ENCODE results near the gene SULF2.

The SULF2 gene

GRCh38 chr20:47781632-47782031 is 3.6 kb downstream of the SULF2 start:
- TF ChIP-seq CTCF (IDR thresholded peaks at IDR 0.05; ENCODE audit: insufficient read depth, missing control alignments) = no peak
- FAIRE-seq (no peak), DNase-seq (ENCODE audit: insufficient read length, low spot score) (no peak)

GRCh38 chr20:47780720-47781389 is 4.4 kb downstream of the SULF2 start:
- TF ChIP-seq CTCF (IDR thresholded peaks at IDR 0.05; ENCODE audit: insufficient read depth, missing control alignments) = no peak
- DNase-seq (ENCODE audit: insufficient read length, low spot score) (no peak), FAIRE-seq (no peak)

- DNase-seq (ENCODE audit: insufficient read length, low spot score) (no peak), FAIRE-seq (no peak)
- TF ChIP-seq CTCF (IDR thresholded peaks at IDR 0.05; ENCODE audit: insufficient read depth, missing control alignments) = no peak
Measured at GRCh38 chr20:47778398-47779354, 6.6 kb downstream of the SULF2 start.

GRCh38 chr20:47777220-47777619 is 8.1 kb downstream of the SULF2 start:
- DNase-seq (ENCODE audit: insufficient read length, low spot score) (no peak), FAIRE-seq (no peak)
- no peak for TF ChIP-seq CTCF (IDR thresholded peaks at IDR 0.05; ENCODE audit: insufficient read depth, missing control alignments)

GRCh38 chr20:47776639-47777038 is 8.6 kb downstream of the SULF2 start:
- DNase-seq (ENCODE audit: insufficient read length, low spot score) (no peak), FAIRE-seq (no peak)
- TF ChIP-seq CTCF (IDR thresholded peaks at IDR 0.05; ENCODE audit: insufficient read depth, missing control alignments) = no peak

GRCh38 chr20:47775841-47776240 is 9.4 kb downstream of the SULF2 start:
- FAIRE-seq = no peak
- TF ChIP-seq CTCF (IDR thresholded peaks at IDR 0.05; ENCODE audit: insufficient read depth, missing control alignments) = no peak

GRCh38 chr20:47775039-47775438 is 10.2 kb downstream of the SULF2 start:
- no peak for FAIRE-seq
- TF ChIP-seq CTCF (IDR thresholded peaks at IDR 0.05; ENCODE audit: insufficient read depth, missing control alignments) = no peak

More at GRCh38 chr20:47775841-47776240, 9.4 kb downstream of the SULF2 start:
- DNase-seq (ENCODE audit: insufficient read length, low spot score) = no peak

More at GRCh38 chr20:47775039-47775438, 10.2 kb downstream of the SULF2 start:
- DNase-seq (ENCODE audit: insufficient read length, low spot score) = no peak
